ENCODE data around the gene GLE1.
"Not testable (repeated sequence)": the region's sequence is repeated elsewhere in the genome, so short reads cannot be mapped to it uniquely, and the experiment has no call there.

The GLE1 gene

GRCh38 chr9:128552744-128553440 is 48.4 kb downstream of the GLE1 start:
- DNase-seq: peak; percentile 31 to 34

- DNase-seq: no peak
Observed at GRCh38 chr9:128553728-128554127, 49.2 kb downstream of the GLE1 start.

GRCh38 chr9:128554155-128554862 is 49.8 kb downstream of the GLE1 start:
- DNase-seq: peak in 1 of 2 donors; percentile 12

GRCh38 chr9:128555180-128555721 is 50.7 kb downstream of the GLE1 start:
- DNase-seq: no peak

- DNase-seq: no peak
Observed at GRCh38 chr9:128556276-128556675, 51.8 kb downstream of the GLE1 start.

GRCh38 chr9:128556926-128557634 is 52.6 kb downstream of the GLE1 start:
- no peak for DNase-seq

GRCh38 chr9:128558431-128559310 is 54.2 kb downstream of the GLE1 start:
- peak; percentile 37 to 53 for DNase-seq

GRCh38 chr9:128565578-128565977 is 61.1 kb downstream of the GLE1 start:
- DNase-seq: no peak

- no peak for DNase-seq
Observed at GRCh38 chr9:128568470-128569078, 64.1 kb downstream of the GLE1 start.

GRCh38 chr9:128575469-128575868 is 71.0 kb downstream of the GLE1 start:
- DNase-seq: no peak

- no peak for DNase-seq
Observed at GRCh38 chr9:128575916-128576315, 71.4 kb downstream of the GLE1 start.

- no peak for DNase-seq
Observed at GRCh38 chr9:128577206-128577605, 72.7 kb downstream of the GLE1 start.

- no peak for DNase-seq
Observed at GRCh38 chr9:128579194-128579593, 74.7 kb downstream of the GLE1 start.

- no peak for DNase-seq
Observed at GRCh38 chr9:128580731-128581130, 76.2 kb downstream of the GLE1 start.

GRCh38 chr9:128585155-128585554 is 80.6 kb downstream of the GLE1 start:
- not testable (repeated sequence) for DNase-seq

- DNase-seq: not testable (repeated sequence)
Observed at GRCh38 chr9:128586934-128587333, 82.4 kb downstream of the GLE1 start.

GRCh38 chr9:128587453-128587852 is 82.9 kb downstream of the GLE1 start:
- peak; percentile 14 to 31 for DNase-seq

- no peak for DNase-seq
Observed at GRCh38 chr9:128588581-128589233, 84.2 kb downstream of the GLE1 start.

Data from stimulated activated CD4-positive, alpha-beta T cell treated with anti-CD3 and anti-CD28 coated beads, Interleukin-2, amount 100 ng/mL, for 48 hours (primary cell).